Neural progenitor cell (in vitro differentiated cells): ENCODE data around the gene SLC15A4. TPM values are rescaled to one million over a fixed set of nuclear protein-coding genes. Genes with fewer than 3 reads are reported as not detected.
A peak's percentile ranks its signal among the peaks of the same experiment; 100 is the strongest.
"Not testable (repeated sequence)": the region's sequence is repeated elsewhere in the genome, so short reads cannot be mapped to it uniquely, and the experiment has no call there.

Experiments
- DNase-seq: peaks from one replicate; pipeline ENCODE4 v3.0.0-alpha.2; 2016; ENCODE audit warnings: low spot score
- H2AFZ ChIP-seq: fragments of 200-600 bp; sonication (generic); replicated peaks from 2 replicates; pipeline ENCODE4 v1.6.1; 2016; ENCODE audit warnings: antibody characterized with exemption
- H3F3A ChIP-seq: fragments of 200-600 bp; sonication (generic); 2 replicates; pipeline ENCODE4 v1.6.1; 2016; ENCODE audit warnings: antibody characterized with exemption, low read depth
- H3K27ac ChIP-seq: fragments of 200-600 bp; sonication (generic); 2 replicates; pipeline ENCODE4 v1.5.1; 2016; ENCODE audit warnings: mild to moderate bottlenecking
- H3K27me3 ChIP-seq: fragments of 200-600 bp; sonication (generic); 2 replicates; pipeline ENCODE4 v1.6.1; 2016; ENCODE audit warnings: mild to moderate bottlenecking, moderate library complexity
- H3K36me3 ChIP-seq: fragments of 200-600 bp; sonication (generic); 2 replicates; pipeline ENCODE4 v1.5.1; 2016
- H3K4me1 ChIP-seq: fragments of 200-600 bp; sonication (generic); 2 replicates; pipeline ENCODE4 v1.6.1; 2016; ENCODE audit warnings: mixed run types
- H3K4me2 ChIP-seq: fragments of 200-600 bp; sonication (generic); 2 replicates; pipeline ENCODE4 v1.6.1; 2016
- H3K4me3 ChIP-seq: fragments of 200-600 bp; sonication (generic); 2 replicates; pipeline ENCODE4 v1.5.1; 2016
- H3K79me2 ChIP-seq: fragments of 200-600 bp; sonication (generic); 2 replicates; pipeline ENCODE4 v1.6.1; 2016; ENCODE audit warnings: low read depth
- H3K9ac ChIP-seq: fragments of 200-600 bp; sonication (generic); 2 replicates; pipeline ENCODE4 v1.6.1; 2016
- H3K9me3 ChIP-seq: fragments of 200-600 bp; sonication (generic); 2 replicates; pipeline ENCODE4 v1.5.1; 2016; ENCODE audit warnings: low read depth
- H4K20me1 ChIP-seq: fragments of 200-600 bp; sonication (generic); 2 replicates; pipeline ENCODE4 v1.6.1; 2016; ENCODE audit warnings: low read depth
- H3K27ac Mint-ChIP-seq: 3 replicates; pipeline ENCODE4 v1.8.0; 2021; ENCODE audit warnings: mixed read lengths
- H3K27me3 Mint-ChIP-seq: 2 replicates; pipeline ENCODE4 v1.8.0; 2022; ENCODE audit warnings: low read depth, mild to moderate bottlenecking, inconsistent platforms, moderate library complexity, mixed read lengths; ENCODE audit not compliant: insufficient read depth
- H3K36me3 Mint-ChIP-seq: 3 replicates; pipeline ENCODE4 v1.8.0; 2021; ENCODE audit warnings: mixed read lengths
- H3K4me1 Mint-ChIP-seq: 3 replicates; pipeline ENCODE4 v1.8.0; 2021; ENCODE audit warnings: mixed read lengths
- H3K4me3 Mint-ChIP-seq: 3 replicates; pipeline ENCODE4 v1.8.0; 2021; ENCODE audit warnings: mild to moderate bottlenecking, moderate library complexity, mixed read lengths
- H3K9me3 Mint-ChIP-seq: 3 replicates; pipeline ENCODE4 v1.8.0; 2020; ENCODE audit warnings: mixed read lengths
- EZH2 ChIP-seq: fragments of 200-600 bp; sonication (generic); IDR thresholded peaks from 2 replicates; pipeline ENCODE4 v1.6.1; 2017; ENCODE audit warnings: antibody characterized with exemption, mild to moderate bottlenecking, moderate library complexity
- EZH2phosphoT487 ChIP-seq: fragments of 200-600 bp; sonication (generic); IDR thresholded peaks from 2 replicates; pipeline ENCODE4 v1.6.1; 2017; ENCODE audit warnings: antibody characterized with exemption
- total RNA-seq: library from RNA; depleted of rRNA; stranded (reverse); fragments of >200 nt; gene quantifications from 2 replicates; pipeline ENCODE4 v1.2.3, GENCODE V29; 2015; ENCODE audit warnings: low replicate concordance
- TF ChIP-seq, protein P1 (sequence below): fragments of 200-600 bp; sonication (generic); IDR thresholded peaks from 2 replicates; pipeline ENCODE4 v1.5.1; 2017; ENCODE audit warnings: antibody characterized with exemption, mild to moderate bottlenecking

Gene SLC15A4
- total RNA-seq, 1 donor from 2014 or later = 42.3 TPM

DNA sequence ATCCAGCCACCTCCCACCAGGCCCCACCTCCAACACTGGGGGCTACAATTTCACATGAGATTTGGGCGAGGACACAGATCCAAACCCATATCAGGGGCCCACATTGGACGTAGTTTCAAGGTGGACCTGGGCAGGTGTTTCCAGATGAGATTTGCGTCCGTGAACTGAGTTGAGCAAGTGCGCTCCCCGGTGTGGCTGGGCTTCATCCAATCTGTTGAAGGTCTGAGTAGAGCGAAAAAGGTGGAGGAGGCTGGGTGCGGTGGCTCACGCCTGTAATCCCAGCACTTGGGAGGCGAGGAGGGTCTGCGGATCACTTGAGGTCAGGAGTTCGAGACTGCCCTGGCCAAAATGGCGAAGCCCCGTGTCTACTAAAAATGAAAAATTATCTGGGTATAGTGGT lies 24.6 kb upstream of the SLC15A4 start:
- H3K79me2 ChIP-seq = no peaks in the 10 kb centered on the region
- Mint-ChIP-seq H3K27me3 (peaks cover 14% of the 10 kb centered on the region), H3K36me3 (no peaks in the 10 kb centered on the region), H3K27ac (no peak overlapping the region), H3K4me3 (no peak overlapping the region), H3K4me1 (no peaks in the 10 kb centered on the region), H3K9me3 (peaks cover 5% of the 10 kb centered on the region)
- TF ChIP-seq, protein P1, sequence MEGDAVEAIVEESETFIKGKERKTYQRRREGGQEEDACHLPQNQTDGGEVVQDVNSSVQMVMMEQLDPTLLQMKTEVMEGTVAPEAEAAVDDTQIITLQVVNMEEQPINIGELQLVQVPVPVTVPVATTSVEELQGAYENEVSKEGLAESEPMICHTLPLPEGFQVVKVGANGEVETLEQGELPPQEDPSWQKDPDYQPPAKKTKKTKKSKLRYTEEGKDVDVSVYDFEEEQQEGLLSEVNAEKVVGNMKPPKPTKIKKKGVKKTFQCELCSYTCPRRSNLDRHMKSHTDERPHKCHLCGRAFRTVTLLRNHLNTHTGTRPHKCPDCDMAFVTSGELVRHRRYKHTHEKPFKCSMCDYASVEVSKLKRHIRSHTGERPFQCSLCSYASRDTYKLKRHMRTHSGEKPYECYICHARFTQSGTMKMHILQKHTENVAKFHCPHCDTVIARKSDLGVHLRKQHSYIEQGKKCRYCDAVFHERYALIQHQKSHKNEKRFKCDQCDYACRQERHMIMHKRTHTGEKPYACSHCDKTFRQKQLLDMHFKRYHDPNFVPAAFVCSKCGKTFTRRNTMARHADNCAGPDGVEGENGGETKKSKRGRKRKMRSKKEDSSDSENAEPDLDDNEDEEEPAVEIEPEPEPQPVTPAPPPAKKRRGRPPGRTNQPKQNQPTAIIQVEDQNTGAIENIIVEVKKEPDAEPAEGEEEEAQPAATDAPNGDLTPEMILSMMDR = no peak
- TF ChIP-seq EZH2 (no peak), EZH2phosphoT487 (no peak)
- no peak overlapping the region for H3K27ac ChIP-seq
- H3K27me3 ChIP-seq = peaks cover 20% of the 10 kb centered on the region
- no peak overlapping the region for H2AFZ ChIP-seq
- no peaks in the 10 kb centered on the region for H3K9me3 ChIP-seq
- H3K4me2 ChIP-seq = no peak overlapping the region
- H3K36me3 ChIP-seq = no peaks in the 10 kb centered on the region
- H3K4me1 ChIP-seq = no peaks in the 10 kb centered on the region
- H3K9ac ChIP-seq = no peak overlapping the region
- peaks cover 12% of the 10 kb centered on the region for H3F3A ChIP-seq
- no peaks in the 10 kb centered on the region for H4K20me1 ChIP-seq
- DNase-seq = no peak
- no peak overlapping the region for H3K4me3 ChIP-seq

DNA sequence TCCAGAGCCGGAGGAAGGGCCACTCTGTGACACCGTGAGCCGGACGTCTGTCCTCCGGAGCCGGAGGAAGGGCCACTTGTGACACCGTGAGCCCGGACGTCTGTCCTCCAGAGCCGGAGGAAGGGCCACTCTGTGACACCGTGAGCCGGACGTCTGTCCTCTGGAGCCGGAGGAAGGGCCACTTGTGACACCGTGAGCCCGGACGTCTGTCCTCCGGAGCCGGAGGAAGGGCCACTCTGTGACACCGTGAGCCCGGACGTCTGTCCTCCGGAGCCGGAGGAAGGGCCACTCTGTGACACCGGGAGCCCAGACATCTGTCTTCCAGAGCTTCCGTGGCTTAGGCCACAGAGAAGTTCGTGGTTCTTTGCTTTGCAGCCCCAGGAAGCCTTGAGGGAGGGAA lies 22.9 kb upstream of the SLC15A4 start:
- not testable (repeated sequence) for H3K27me3 ChIP-seq, H3K27me3 Mint-ChIP-seq, H3K9ac ChIP-seq, H2AFZ ChIP-seq, H3K9me3 Mint-ChIP-seq, H3K4me1 Mint-ChIP-seq, H4K20me1 ChIP-seq, H3K27ac Mint-ChIP-seq, H3K36me3 Mint-ChIP-seq, H3K4me3 ChIP-seq, H3K79me2 ChIP-seq, H3K9me3 ChIP-seq, H3K27ac ChIP-seq, H3K36me3 ChIP-seq, H3K4me3 Mint-ChIP-seq, DNase-seq, H3K4me1 ChIP-seq, H3K4me2 ChIP-seq, H3F3A ChIP-seq

DNA sequence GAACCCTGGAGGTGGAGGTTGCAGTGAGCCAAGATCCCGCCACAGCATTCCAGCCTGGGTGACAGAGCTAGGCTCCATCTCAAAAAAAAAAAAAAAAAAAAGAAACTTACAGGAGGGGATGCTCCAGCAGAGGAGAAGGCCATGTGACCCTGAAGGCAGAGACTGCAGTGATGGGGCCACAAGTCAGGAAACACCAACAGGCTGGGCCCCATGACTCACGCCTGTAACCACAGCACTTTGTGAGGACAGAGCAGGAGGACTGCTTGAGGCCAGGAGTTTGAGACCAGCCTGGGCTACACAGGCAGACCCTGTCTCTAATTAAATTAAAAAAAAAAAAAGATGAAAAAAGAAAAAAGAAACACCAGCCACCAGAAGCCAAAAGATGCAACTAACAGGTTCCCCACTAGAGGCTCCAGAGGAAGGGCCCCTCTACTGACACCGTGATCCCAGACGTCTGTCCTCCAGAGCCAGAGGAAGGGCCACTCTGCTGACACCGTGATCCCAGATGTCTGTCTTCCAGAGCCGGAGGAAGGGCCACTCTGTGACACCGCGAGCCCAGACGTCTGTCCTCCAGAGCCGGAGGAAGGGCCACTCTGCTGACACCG lies 20.4 kb upstream of the SLC15A4 start:
- TF ChIP-seq EZH2phosphoT487 = no peak
- TF ChIP-seq, protein P1 = peak; percentile 48
- no peaks in the 10 kb centered on the region for H3K9me3 ChIP-seq
- no peak overlapping the region for H3K27ac ChIP-seq
- Mint-ChIP-seq H3K9me3 (peaks cover 7% of the 10 kb centered on the region), H3K4me3 (no peak overlapping the region), H3K27me3 (peaks cover 5% of the 10 kb centered on the region), H3K27ac (no peak overlapping the region), H3K36me3 (peaks cover 2% of the 10 kb centered on the region), H3K4me1 (no peaks in the 10 kb centered on the region)
- no peak overlapping the region for H3K4me2 ChIP-seq
- no peak overlapping the region for H3K9ac ChIP-seq
- no peak overlapping the region for H3K4me3 ChIP-seq
- no peak overlapping the region for H2AFZ ChIP-seq
- no peaks in the 10 kb centered on the region for H3K27me3 ChIP-seq
- no peaks in the 10 kb centered on the region for H3K36me3 ChIP-seq
- peaks cover 7% of the 10 kb centered on the region for H3K4me1 ChIP-seq
- H3F3A ChIP-seq = no peaks in the 10 kb centered on the region
- no peaks in the 10 kb centered on the region for H4K20me1 ChIP-seq
- H3K79me2 ChIP-seq = no peaks in the 10 kb centered on the region
- DNase-seq = peak; percentile 59

DNA sequence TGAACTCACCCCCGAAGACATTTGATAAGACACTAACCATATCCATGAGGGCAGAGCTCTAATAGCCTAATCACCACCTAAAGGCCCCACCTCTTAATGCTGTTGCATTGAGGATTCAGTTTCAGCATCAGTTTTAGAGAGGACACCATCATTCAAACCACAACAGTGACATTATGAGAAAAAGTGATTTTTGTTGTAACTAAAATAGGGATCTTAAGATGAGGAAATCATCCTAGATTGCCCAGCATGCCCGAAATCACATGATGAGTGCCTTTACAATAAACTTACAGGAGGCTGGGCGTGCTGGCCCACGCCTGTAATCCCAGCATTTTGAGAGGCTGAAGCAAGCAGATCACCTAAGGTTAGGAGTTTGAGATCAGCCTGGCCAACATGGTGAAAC lies 19.8 kb upstream of the SLC15A4 start:
- Histone ChIP-seq H3K36me3 (no peaks in the 10 kb centered on the region), H3K27ac (no peak overlapping the region), H3K9ac (no peak overlapping the region), H3K9me3 (no peaks in the 10 kb centered on the region), H4K20me1 (no peaks in the 10 kb centered on the region), H3K4me1 (peaks cover 7% of the 10 kb centered on the region), H3K27me3 (no peaks in the 10 kb centered on the region), H3K79me2 (no peaks in the 10 kb centered on the region), H2AFZ (no peak overlapping the region), H3F3A (no peaks in the 10 kb centered on the region), H3K4me2 (no peak overlapping the region), H3K4me3 (no peak overlapping the region)
- Mint-ChIP-seq H3K4me3 (no peak overlapping the region), H3K36me3 (peaks cover 2% of the 10 kb centered on the region), H3K27me3 (peaks cover 5% of the 10 kb centered on the region), H3K4me1 (no peaks in the 10 kb centered on the region), H3K9me3 (peaks cover 7% of the 10 kb centered on the region), H3K27ac (no peak overlapping the region)
- TF ChIP-seq EZH2phosphoT487 (no peak), EZH2 (no peak)
- TF ChIP-seq, protein P1 = no peak
- no peak for DNase-seq
